ENCODE results near the gene TTYH2. TPM values are rescaled to one million over a fixed set of nuclear protein-coding genes. Genes with fewer than 3 reads are reported as not detected.

The TTYH2 gene
- total RNA-seq, 2 donors from 2014 or later, result 18.2 to 26.0 TPM

- Histone ChIP-seq H3K4me1 (peaks cover 0 to 42% of the 10 kb centered on the region in 2 donors), H3K4me3 (no peak overlapping the region), H3K9me3 (no peaks in the 10 kb centered on the region), H3K36me3 (no peaks in the 10 kb centered on the region), H3K27me3 (no peaks in the 10 kb centered on the region), H3K27ac (no peak overlapping the region)
- no peak for DNase-seq (ENCODE audit: low spot score)
- TF ChIP-seq, protein P1, sequence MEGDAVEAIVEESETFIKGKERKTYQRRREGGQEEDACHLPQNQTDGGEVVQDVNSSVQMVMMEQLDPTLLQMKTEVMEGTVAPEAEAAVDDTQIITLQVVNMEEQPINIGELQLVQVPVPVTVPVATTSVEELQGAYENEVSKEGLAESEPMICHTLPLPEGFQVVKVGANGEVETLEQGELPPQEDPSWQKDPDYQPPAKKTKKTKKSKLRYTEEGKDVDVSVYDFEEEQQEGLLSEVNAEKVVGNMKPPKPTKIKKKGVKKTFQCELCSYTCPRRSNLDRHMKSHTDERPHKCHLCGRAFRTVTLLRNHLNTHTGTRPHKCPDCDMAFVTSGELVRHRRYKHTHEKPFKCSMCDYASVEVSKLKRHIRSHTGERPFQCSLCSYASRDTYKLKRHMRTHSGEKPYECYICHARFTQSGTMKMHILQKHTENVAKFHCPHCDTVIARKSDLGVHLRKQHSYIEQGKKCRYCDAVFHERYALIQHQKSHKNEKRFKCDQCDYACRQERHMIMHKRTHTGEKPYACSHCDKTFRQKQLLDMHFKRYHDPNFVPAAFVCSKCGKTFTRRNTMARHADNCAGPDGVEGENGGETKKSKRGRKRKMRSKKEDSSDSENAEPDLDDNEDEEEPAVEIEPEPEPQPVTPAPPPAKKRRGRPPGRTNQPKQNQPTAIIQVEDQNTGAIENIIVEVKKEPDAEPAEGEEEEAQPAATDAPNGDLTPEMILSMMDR (IDR thresholded peaks at IDR 0.05), result no peak
Measured at GRCh38 chr17:74271281-74271680, 57.9 kb downstream of the TTYH2 start.

DNA sequence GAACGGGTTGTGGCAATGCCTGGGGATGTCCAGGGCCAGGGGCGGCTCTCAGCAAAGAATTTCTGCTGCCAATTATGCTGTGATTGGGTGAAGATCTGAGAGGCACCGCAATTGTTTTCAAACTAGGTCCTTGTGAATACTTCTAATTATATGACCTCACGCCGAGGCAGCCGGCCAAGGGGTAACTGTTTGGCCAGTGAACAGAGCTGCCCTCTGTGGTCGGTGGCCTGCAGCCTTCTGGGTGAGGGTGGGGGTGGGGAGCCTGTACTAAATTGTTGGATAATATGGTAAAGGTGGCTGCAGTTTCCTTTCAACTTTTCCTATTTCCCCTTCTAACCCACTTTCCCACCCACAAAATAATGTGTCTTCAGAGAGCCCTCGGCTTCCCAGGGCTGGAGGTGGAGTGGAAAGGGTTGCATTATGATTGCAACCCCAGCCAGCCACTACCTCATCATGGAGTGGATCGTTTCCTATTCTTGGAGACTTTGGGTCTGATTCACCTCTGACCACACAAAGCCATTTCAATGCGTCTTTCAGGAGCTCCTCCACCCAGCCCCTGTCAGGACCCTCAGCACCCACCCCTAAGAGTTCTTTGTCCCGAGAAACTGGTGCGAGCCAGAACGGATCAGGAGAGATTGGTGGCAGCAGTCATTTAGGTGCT lies 58.7 kb downstream of the TTYH2 start:
- TF ChIP-seq, protein P1 (IDR thresholded peaks at IDR 0.05), result no peak
- Histone ChIP-seq H3K4me1 (peaks cover 0 to 49% of the 10 kb centered on the region in 2 donors), H3K36me3 (no peaks in the 10 kb centered on the region), H3K9me3 (no peaks in the 10 kb centered on the region), H3K4me3 (no peak overlapping the region), H3K27ac (peak overlapping the region in 1 of 2 donors; percentile 16), H3K27me3 (no peaks in the 10 kb centered on the region)
- DNase-seq (ENCODE audit: low spot score), result peak; percentile 74

DNA sequence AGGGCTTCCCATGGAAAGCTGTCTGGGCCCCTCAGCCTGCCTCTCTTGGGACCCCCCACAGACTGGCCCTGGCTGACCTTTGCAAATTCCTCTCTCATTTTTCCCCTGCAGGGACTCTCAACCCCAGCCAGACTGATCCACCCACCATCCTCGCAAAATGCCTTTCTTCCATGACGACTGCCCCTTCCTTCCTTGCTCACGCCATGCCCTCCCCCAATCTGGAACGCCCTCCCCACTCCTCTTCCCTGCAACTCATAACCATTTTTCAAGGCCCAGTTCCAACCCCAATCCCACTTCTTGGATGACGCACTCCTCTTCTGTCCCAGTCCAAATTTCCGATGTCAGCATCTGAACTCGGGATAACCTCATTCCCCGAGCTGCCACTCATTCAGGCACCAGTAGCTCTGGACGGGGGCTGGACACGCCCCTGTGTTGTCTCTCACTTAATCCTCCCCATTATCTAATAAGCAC lies 59.4 kb downstream of the TTYH2 start:
- Histone ChIP-seq H3K36me3 (no peaks in the 10 kb centered on the region), H3K4me3 (no peak overlapping the region), H3K27ac (no peak overlapping the region), H3K27me3 (no peaks in the 10 kb centered on the region), H3K4me1 (peaks cover 0 to 50% of the 10 kb centered on the region in 2 donors), H3K9me3 (no peaks in the 10 kb centered on the region)
- DNase-seq (ENCODE audit: low spot score), result peak; percentile 64
- TF ChIP-seq, protein P1 (IDR thresholded peaks at IDR 0.05), result no peak

DNA sequence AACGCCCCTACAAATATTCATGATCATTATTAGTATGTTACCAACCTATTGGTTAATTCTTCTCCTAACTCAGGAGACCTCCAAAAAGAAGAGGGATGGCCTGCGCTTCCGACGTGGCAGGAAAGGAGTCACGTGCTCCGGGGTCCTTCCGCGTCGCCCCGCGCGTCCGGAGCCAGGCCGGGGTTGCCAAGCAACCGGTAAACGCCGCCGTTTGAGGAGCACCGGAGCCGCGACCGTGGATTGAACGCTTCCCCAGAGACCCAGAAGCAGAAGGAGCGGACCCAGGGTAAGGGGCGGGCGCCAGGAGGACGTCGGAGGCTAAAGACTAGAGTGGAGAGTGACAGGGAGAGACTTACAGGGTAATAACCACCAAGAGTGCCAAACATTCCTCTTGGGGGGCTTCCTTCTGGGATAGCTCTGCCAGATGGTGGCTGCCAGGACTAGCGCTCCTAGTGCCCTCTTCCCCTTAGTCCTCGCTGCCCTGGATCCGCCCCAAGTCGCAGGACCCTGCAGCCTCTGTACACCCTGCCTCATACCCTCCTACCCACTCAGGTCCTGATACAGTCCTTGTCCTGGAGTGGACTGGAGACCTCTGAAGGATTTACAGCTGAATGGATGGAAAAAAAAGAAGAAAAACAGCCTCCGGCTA lies 60.8 kb downstream of the TTYH2 start, which contains the start of gene DNAI2:
Gene DNAI2, plus strand, starts transcription at position 175 of the 649 bp plus-strand sequence. CDS start 7,584 bp downstream, outside the sequence.
- Histone ChIP-seq H3K27ac (no peak within 1 kb of the TSS), H3K4me1 (peaks cover 0 to 50% of the 10 kb centered on the region in 2 donors), H3K4me3 (peak within 1 kb of the TSS in 1 of 2 donors; percentile 8), H3K27me3 (no peaks in the 10 kb centered on the region), H3K36me3 (no peaks in the 10 kb centered on the region), H3K9me3 (no peaks in the 10 kb centered on the region)
- DNase-seq (ENCODE audit: low spot score), result no peak
- TF ChIP-seq, protein P1 (IDR thresholded peaks at IDR 0.05), result no peak

DNA sequence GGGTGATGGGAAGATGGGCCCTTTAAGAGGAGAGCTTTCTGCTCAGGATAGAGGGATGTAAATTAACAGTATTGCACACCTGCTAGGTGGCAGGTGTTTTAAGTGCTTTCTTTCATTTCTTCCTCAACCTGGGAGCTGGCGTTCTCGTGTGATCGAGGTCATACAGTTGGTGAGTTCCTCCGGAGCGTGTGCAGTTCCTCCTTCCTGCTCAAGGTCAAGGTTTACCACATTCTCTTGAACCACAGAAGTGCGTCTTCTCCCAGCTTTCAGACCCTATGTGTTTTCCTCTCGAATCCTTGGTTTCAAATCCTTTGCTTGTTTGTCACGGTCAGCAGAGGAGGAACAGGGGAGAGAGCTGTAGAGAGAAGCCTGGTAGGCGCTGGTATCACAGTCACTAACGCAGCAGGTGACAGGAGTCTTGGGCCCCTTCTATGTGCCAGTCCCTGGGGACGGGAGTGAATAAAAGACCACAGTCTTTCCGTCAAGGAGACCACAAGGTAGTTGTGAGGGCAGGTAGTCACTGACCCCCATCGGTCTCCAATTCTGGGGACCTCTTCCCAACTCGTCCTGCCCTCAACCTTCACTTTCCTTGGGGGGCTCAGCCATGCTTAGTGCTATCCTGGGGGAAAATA lies 61.5 kb downstream of the TTYH2 start:
- no peak overlapping the region for H3K4me3 ChIP-seq
- no peak for DNase-seq (ENCODE audit: low spot score)
- no peak overlapping the region for H3K27ac ChIP-seq
- peaks cover 0 to 50% of the 10 kb centered on the region in 2 donors for H3K4me1 ChIP-seq
- no peaks in the 10 kb centered on the region for H3K27me3 ChIP-seq
- H3K9me3 ChIP-seq, result no peaks in the 10 kb centered on the region
- TF ChIP-seq, protein P1 (IDR thresholded peaks at IDR 0.05), result no peak
- no peaks in the 10 kb centered on the region for H3K36me3 ChIP-seq

Measured in right atrium auricular region (tissue), 2 donors.